ENCODE data around the gene FADS6.
"Not testable (repeated sequence)": the region's sequence is repeated elsewhere in the genome, so short reads cannot be mapped to it uniquely, and the experiment has no call there.

Gene FADS6

DNA sequence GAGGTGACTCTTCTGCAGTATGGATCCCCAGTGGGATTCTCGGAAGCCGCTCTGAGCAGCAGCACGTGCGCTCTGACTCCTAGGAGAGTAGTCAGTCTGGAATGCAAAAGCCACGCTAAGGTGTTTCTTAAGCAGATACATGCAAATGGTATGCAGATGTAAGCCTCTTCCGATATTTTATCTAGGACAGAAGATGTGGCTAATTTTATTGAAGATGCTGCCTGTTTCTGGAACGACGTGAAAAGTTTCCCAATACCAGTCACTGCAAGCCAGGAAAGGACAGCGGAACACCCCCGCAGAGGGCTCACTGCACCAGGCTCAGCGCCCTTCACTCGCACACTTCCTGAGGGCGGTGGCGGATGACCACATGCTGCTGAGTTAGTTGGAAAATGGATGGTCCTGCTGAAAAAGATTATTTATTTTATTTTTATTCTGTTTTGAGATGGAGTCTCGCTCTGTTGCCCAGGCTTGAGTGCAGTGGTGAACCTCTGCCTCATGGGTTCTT, 10.1 kb downstream of the FADS6 start:
- no peak for DNase-seq

GRCh38 chr17:74882517-74883240, 10.8 kb downstream of the FADS6 start:
- DNase-seq, result no peak

DNA sequence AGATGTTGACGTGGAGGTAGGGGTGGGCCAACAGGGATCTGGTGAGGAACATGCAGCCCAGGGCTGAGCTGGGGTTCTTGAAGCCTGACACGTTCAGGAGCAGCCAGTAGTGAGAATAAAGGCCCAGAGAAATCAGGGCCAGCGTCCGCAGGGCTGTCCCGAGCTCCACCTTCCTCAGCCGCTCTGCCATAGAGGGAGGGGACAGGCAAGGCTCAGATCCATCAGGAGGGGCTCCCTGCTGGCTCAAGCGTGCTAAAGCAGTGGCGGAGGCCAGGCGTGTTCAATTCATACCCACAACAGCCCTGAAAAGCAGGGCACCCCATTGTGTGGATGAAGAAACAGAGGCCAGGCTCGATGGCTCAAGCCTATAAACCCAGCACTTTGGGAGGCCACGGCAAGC, 12.4 kb downstream of the FADS6 start:
- DNase-seq, result no peak

GRCh38 chr17:74879308-74879707, 14.1 kb downstream of the FADS6 start:
- no peak for DNase-seq

DNA sequence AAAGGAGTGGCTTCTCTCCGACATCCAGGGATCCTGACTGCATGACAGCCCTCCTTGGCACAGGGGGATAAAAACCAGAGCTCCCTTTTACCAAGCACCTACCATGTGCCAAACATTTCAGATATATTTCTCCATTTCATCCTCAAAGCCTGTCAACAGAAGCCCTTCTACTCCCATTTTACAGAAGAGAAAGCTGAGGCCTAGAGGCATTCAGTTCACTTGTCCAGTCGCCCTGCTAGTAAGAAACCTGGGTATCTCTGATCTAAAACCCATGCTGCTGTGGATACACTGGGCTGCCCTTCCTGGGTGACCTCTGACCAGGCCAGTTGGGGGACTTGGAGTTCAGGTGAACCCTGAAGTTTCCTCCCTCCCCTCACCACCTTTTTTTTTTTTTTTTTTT, 14.8 kb downstream of the FADS6 start:
- no peak for DNase-seq

- DNase-seq, result peak; percentile 28
Observed at GRCh38 chr17:74877592-74878548, 15.6 kb downstream of the FADS6 start.

- DNase-seq, result no peak
Observed at GRCh38 chr17:74875977-74876593, 17.3 kb downstream of the FADS6 start.

- DNase-seq, result no peak
Observed at GRCh38 chr17:74875155-74875976, 18.1 kb downstream of the FADS6 start.

DNA sequence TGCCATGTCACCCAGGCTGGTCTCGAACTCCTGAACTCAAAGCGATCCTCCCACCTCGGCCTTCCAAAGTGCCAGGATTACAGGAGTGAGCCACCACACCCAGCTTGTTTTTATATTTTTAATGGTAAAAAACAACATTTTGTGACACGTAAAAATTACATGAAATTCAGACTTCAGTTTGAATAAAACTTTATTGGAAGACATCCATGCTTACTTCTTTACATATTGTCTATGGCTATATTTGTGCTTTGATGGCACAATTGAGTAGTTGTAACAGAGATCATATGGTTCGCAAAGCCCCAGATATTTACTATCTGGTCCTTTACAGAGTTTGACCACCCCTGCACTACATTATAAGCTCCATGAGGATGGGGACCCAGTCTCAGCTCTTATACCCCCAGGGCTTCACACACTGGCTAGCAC, 18.8 kb downstream of the FADS6 start:
- DNase-seq, result no peak

- DNase-seq, result peak; percentile 37
Observed at GRCh38 chr17:74873874-74874614, 19.4 kb downstream of the FADS6 start.

DNA sequence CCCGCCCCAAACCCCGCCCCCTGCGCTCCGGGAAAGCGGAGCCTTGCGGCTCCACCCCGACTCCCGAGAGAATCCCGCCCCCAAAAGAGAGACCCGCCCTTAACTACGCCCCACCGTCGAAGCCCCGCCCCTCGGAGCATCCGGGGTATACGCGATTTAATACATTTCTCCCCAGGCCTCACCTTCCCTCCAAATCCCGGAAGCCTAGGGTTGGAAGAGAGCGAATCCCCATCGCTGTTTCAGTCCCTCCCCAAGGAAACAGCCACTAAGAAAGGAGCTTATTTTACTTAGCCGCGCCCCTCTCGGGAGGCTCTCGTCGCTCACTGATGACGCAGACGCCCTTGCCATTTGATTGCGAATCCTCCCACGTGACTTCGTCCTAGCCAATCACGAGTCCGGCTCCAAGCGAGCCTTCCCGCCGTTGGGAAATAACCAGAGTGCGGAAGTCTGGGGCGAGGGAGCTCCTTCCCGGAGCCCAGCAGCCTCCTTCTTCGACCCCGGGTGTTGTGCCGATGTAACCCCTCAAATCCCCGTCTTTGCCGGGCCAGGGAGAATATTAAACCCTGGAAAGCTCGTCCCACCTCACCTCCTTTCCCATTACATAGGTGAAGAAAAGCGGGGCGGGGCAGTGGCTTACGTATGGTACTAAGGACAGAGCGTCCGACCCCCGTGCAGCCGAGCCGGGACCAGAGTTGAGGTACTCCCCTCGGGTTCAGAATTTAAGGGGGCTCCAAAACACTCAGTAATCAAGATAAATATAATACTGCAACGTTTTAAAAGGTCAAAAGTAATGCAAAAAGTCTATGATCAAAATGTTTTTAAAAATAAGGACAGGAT, 20.2 kb downstream of the FADS6 start:
- peak; percentile 100 for DNase-seq

DNA sequence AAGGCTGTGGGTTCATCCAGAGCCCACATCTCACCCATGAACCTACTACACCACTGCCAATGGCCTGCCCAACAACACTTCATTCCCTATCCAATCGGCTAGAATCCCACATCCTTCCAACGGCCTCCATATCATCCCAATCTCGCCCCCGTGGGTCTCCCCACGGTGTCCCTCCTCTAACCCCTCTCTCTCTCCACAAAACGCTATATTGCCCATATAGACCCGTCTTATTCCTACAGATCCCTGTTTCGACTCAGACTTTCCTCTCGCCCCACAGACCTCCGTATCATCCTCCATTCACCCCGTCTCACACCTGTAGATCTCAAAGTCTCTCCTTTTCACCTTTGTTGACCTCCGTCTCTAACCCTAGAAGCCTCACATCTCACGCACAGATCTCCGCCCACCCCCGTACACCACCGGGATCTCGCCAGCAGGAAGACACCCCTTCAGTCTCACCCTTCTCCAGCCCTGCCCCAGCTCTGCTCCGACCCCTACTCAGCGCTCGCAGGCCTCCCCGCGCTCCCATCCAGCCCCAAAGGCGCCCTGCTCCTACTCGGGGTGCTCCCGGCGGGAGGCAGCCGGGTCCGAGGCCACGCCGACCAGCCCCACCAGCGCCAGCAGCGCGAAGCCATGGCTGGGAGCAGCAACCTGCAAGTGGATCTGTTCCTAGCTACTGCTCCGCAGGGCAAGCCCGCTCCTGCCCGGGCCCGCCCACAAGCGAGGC, 21.0 kb downstream of the FADS6 start, which contains the start of gene FDXR:
FDXR (minus strand) TSS at position 682 of the 724 bp plus-strand sequence; CDS start at position 632, 50 bp downstream.
- no peak for DNase-seq

DNA sequence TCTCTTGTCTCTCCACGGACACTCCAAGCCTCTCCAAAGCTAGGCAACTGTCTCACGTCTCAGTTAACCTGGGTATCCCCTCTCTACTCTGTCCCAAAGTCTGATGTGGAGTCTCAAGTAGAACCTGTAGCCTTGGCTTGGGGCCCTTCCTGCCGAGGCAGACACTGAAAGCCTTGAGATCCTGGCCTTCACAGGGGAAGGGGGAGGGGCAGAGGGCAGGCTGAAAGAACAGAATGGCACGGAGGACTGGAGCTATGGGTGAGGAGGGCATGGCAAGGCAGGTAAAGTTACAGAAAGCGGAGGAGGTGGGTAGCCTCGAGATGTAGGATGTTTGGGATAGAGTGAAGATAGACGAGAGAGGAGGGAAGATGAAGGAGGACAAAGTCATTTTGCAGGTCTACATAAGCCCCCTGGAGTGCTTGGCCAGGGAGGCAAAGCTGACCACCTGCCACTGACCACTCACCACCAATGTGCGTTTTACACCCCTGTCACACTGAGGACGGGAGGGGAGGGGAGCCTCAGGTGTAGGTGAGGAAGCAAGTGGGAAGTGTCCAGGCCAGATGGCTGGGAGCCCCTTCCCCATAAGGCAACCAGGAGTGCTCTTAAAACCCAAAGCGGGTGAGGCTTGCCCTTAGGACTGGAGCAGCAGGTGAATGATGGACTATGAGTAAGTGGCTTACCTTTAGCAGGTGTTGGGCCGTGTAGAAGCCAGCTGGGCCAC, 21.9 kb downstream of the FADS6 start:
- no peak for DNase-seq

DNA sequence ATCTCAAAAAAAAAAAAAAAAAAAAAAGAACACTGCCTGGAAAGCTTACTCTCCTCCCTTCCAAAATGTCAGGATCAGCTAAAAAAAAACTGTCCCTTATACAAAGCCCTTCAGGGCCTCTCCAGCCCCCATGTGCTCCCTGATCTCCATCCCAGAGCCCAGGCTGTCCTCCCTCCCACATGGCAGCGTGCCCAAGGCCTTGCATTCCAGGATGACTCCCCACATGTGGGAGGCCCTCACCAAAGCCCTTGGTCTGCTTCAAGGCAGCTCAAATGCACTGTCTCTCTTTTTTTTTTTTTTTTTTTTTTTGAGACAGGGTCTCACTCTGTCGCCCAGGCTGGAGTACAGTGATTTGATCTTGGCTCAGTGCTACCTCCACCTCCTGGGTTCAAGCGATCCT, 22.9 kb downstream of the FADS6 start:
- no peak for DNase-seq

DNA sequence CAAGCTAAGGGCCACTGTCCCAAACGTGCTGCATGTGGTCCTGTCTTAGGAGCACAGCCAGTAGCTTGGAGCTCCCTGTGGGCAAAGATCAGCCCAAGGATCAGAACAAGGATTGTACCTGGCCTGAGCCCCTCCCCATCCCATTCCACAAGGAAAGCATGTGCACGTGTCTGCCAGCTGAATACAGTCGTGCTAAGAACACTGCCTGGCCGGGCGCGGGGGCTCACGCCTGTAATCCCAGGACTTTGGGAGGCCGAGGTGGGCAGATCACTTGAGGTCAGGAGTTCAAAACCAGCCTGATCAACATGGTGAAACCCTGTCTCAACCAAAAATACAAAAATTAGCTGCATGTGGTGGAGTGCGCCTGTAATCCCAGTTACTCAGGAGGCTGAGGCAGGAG, 23.4 kb downstream of the FADS6 start:
- DNase-seq, result not testable (repeated sequence)

GRCh38 chr17:74868908-74869255, 24.6 kb downstream of the FADS6 start:
- DNase-seq, result no peak

DNA sequence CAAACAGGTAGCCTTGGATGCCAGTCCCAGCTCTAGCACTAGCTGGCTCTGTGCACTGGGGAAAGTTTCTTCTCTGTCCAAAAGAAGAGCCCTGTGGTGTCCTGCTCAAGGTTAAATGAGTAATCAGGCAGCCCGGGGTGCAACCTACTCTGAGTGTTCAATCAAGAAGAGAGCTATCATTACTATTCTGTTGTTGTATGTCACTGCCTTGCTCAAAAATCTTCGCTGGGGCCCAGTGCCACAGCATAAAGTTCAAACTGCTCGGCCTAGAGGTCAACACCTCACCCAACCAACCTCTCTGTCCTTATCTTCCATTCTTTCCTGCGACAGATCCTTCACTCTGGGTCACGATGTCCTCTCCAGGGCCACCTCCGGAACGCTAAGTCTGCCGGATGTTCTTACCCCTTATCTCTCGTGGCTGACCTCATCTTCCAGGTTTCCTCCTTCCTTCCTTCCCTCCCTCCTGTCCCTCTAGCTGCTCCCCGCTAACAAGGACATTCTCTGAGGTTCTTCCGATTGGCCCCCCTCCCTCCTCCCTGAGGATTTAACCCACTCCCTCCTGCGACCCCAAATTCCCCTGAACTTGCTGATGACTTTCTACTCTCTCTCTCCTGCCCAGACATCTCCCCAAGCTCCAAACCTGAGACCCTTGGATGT, 25.1 kb downstream of the FADS6 start:
- no peak for DNase-seq

GRCh38 chr17:74866198-74866835, 27.1 kb downstream of the FADS6 start:
- no peak for DNase-seq

Data from NCI-H82 (cell line).